GM19035 (cell line): ENCODE data around the gene ULK4.
"Not testable (repeated sequence)": the region's sequence is repeated elsewhere in the genome, so short reads cannot be mapped to it uniquely, and the experiment has no call there.

Experiments
- ATAC-seq: cut with Tn5 transposase; IDR thresholded peaks from one replicate; pipeline ENCODE4 v1.9.1; 2021; ENCODE audit not compliant: unreplicated experiment

The ULK4 gene

GRCh38 chr3:41693799-41694198 is 268.1 kb downstream of the ULK4 start:
- no peak for ATAC-seq

- ATAC-seq = no peak
Observed at GRCh38 chr3:41690766-41691563, 270.9 kb downstream of the ULK4 start.

GRCh38 chr3:41688595-41689380 is 273.1 kb downstream of the ULK4 start:
- no peak for ATAC-seq

- no peak for ATAC-seq
Observed at GRCh38 chr3:41684797-41685735, 276.8 kb downstream of the ULK4 start.

GRCh38 chr3:41683666-41684350 is 278.1 kb downstream of the ULK4 start:
- no peak for ATAC-seq

GRCh38 chr3:41682996-41683395 is 278.9 kb downstream of the ULK4 start:
- no peak for ATAC-seq

GRCh38 chr3:41682382-41682781 is 279.5 kb downstream of the ULK4 start:
- no peak for ATAC-seq

GRCh38 chr3:41681479-41681878 is 280.4 kb downstream of the ULK4 start:
- no peak for ATAC-seq

- no peak for ATAC-seq
Observed at GRCh38 chr3:41679374-41679773, 282.5 kb downstream of the ULK4 start.

GRCh38 chr3:41675102-41675501 is 286.8 kb downstream of the ULK4 start:
- not testable (repeated sequence) for ATAC-seq

- ATAC-seq = no peak
Observed at GRCh38 chr3:41674449-41674848, 287.5 kb downstream of the ULK4 start.

- ATAC-seq = no peak
Observed at GRCh38 chr3:41673650-41674049, 288.3 kb downstream of the ULK4 start.

- ATAC-seq = no peak
Observed at GRCh38 chr3:41668379-41668778, 293.5 kb downstream of the ULK4 start.

GRCh38 chr3:41662288-41662687 is 299.6 kb downstream of the ULK4 start:
- ATAC-seq = no peak

GRCh38 chr3:41661796-41662195 is 300.1 kb downstream of the ULK4 start:
- no peak for ATAC-seq

- no peak for ATAC-seq
Observed at GRCh38 chr3:41660510-41660909, 301.4 kb downstream of the ULK4 start.

- ATAC-seq = no peak
Observed at GRCh38 chr3:41653571-41654239, 308.2 kb downstream of the ULK4 start.

- ATAC-seq = no peak
Observed at GRCh38 chr3:41652931-41653330, 309.0 kb downstream of the ULK4 start.

GRCh38 chr3:41652506-41652905 is 309.4 kb downstream of the ULK4 start:
- no peak for ATAC-seq

GRCh38 chr3:41651718-41652117 is 310.2 kb downstream of the ULK4 start:
- ATAC-seq = no peak
